GM18517 (cell line): ENCODE measurements around the gene CBLL2.
"Not testable (repeated sequence)": the region's sequence is repeated elsewhere in the genome, so short reads cannot be mapped to it uniquely, and the experiment has no call there.

ENCODE experiments used
- ATAC-seq: cut with Tn5 transposase; IDR thresholded peaks from one replicate; pipeline ENCODE4 v1.9.1; 2021; ENCODE audit warnings: mild to moderate bottlenecking, moderate library complexity; ENCODE audit not compliant: unreplicated experiment

CBLL2 gene, protein sequence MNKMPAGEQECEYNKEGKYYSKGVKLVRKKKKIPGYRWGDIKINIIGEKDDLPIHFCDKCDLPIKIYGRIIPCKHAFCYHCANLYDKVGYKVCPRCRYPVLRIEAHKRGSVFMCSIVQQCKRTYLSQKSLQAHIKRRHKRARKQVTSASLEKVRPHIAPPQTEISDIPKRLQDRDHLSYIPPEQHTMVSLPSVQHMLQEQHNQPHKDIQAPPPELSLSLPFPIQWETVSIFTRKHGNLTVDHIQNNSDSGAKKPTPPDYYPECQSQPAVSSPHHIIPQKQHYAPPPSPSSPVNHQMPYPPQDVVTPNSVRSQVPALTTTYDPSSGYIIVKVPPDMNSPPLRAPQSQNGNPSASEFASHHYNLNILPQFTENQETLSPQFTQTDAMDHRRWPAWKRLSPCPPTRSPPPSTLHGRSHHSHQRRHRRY

DNA sequence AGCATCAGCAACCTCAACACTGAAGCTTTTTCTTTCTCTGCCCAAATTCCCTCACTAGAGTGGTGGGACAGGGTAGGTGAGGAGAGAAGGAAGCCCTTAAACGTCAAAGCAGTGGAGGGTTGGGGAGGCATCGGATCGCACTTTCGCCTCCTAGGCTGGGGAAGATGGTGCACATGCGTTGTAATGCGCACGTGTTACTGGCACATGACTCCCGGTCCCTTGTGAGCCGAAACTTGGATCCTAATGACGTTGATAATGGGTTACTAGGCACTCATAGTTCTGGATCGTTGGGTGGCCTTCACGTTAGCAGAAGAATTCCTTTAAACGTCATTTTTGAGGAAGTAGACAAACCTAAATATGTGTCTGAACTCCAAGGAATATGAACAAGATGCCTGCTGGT is at the start of gene CBLL2:
CBLL2 (plus strand) TSS at position 301 of the 400 bp plus-strand sequence; CDS start at position 380, 79 bp downstream.
- no peak for ATAC-seq

DNA sequence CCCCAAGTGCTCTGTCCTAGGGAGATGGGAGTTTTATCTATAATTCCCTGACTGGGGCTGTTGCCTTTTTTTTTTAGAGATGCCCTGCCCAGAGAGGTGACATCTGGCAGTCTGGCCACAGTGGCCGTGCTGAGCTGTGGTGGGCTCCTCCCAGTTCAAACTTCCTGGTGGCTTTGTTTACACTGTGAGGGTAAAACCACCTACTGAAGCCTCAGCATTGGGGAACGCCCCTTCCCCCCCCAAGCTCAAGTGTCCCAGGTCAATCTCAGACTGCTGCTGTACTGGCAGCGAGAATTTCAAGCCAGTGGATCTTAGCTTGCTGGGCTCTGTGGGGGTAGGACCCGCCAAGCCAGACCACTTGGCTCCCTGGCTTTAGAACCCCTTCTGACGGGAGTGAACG is 38.3 kb upstream of the CBLL2 start:
- no peak for ATAC-seq

DNA sequence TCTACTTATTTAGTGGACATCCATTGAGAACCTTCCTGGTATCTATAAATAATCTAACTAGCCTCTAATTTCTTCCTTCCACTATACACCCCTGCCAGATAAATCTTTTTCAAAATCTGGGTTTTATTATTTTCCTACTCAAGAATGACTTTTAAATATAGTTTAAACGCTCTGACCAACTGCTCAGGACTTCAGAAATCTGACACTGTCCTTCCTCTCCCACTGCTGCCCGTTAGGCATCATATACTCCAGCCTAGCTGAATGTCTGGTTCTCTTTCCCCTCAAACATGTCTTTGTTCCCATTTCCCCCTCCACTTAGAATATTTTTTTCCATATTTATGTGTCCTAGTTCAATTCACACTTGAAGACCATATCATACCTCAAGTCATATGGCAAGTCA is 35.2 kb upstream of the CBLL2 start:
- no peak for ATAC-seq

DNA sequence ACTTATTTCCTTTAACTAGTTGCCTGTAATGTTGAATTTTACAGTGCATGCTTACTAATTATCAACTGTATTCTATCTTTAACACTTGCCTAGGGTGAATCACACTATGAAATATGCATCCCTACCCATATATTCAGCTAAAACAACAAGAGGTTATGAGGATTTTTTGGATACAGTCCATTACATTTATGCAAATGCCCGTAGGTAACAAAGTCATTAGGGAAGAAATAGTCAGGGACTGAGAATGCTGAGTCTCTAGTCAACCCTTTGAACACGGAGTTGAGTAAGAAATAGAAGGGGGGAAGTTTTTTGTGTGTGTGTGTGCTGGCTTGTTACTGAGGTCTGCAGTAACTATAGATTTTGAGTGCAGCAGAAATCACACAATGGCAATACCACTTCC is 26.1 kb upstream of the CBLL2 start:
- no peak for ATAC-seq

DNA sequence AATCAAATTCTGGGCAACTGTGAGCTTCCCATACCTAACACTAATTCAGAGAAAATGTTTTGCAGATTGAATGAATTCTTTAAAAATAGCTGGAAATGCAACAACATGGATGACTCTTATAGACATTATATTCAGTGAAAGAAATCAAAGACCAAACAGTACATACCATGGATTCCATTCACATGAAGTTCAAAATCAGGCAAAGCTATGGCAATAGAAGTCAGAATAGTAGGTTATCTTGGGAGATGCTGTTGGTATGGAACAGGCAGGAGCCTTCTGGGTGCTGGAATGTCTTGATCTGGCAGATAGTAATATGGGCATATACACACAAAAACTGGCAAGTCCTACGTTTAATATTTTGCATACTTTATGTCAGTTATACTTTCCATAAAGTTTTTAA is 25.5 kb upstream of the CBLL2 start:
- no peak for ATAC-seq

DNA sequence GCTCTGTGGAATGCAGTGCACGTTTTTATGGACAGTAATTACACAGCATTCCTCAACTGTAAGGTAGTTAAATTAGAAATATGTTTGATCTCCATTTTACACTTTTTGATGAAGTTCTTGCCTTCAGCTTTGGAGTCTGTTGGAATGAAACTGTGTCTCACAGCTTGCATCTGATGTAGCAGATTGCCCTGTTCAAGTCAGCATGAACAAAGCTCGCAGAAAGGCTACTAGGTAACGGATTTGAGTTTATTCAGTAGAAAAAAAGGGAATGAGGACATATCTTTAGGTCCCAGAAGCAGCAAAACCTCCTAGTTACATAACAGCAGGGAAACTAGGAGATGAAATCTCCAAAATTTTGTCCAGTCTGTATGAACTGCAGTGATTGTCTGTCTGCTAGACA is 24.3 kb upstream of the CBLL2 start:
- no peak for ATAC-seq

DNA sequence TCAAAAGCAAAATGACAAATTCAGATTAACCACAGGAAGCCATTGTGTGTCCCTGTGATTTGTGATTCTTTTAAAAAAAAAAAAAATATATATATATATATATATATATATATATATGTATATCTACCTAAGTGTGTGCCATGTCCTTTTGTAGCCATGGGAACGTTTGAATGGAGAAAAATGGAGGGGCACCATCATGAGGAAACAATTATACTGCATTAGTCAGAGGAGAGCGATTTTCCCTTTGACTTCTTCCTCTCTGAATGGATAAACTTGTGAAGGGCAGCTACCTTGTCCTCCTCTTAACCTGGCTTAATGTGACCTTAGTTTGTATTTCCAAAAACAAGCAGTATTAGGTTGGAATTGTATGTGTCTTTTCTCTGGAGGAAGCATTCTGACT is 23.3 kb upstream of the CBLL2 start:
- ATAC-seq = no peak

DNA sequence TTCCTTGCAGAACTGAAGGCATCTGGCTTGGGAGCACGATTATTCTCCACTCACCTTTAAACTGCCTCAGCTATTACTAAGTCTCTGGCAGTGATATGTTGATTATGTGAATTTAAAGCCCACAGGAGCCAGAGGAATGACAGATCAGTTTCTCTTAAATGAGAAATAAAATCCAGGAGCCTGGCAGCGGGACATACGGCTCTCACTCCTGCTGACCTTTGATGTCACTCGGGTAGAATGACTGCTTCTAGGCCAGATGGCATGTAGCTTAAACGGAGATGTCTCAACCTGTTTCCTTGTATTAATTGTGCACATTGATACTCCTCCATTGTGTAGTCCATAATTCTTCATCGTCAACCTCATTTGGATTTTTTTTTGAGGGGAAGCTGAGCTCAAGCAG is 4.0 kb upstream of the CBLL2 start:
- ATAC-seq = no peak

DNA sequence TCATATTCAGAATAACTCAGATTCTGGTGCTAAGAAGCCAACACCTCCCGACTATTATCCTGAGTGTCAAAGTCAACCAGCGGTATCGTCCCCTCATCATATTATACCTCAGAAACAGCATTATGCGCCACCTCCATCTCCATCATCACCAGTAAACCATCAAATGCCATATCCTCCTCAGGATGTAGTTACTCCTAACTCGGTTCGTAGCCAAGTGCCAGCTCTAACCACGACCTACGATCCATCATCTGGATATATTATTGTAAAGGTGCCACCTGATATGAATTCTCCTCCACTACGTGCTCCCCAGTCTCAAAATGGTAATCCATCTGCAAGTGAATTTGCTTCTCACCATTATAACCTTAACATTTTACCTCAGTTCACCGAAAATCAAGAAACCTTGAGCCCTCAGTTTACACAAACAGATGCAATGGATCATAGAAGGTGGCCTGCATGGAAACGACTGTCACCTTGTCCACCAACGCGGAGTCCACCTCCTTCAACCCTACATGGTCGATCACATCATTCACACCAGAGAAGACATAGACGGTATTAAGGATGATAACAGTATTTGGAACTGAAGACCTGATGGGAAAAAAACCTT is 1.1 kb downstream of the CBLL2 start:
- ATAC-seq = no peak

DNA sequence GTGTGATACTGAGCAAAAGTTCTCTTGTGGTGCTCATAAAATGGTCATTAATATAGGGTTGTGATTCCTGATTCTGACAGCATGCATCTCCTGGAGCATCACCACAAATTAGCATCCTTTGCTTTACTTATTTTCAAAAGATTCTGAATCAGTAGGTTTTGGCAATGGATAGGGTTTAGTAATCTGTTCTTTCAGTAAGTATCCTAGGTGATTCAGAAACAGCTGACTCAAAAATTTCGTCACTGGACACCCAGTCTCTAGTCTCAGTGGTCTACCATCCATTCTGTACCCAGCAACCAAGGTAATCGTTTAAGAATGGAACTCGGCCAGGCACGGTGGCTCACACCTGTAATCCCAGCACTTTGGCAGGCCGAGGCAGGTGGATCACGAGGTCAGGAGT is 4.1 kb downstream of the CBLL2 start:
- ATAC-seq = no peak

DNA sequence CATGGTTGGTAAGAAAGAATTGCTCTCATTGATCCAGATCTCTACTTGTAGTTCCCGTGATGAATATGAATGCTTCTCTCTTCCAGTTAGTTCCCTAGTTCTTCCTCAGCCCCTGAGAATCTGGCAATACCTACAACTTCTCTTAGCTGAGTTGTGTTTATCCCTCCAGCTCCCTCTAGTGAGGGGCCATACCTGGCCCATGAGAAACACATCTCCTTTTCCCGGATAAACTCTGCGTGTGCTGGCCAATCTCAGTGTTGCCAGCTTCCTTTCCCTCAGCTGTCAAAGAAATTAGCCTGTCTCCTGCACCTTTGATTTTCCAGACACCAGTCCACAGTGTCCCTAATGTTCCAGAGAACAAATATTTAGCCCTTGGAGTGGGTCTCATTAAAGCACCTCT is 5.7 kb downstream of the CBLL2 start:
- no peak for ATAC-seq

DNA sequence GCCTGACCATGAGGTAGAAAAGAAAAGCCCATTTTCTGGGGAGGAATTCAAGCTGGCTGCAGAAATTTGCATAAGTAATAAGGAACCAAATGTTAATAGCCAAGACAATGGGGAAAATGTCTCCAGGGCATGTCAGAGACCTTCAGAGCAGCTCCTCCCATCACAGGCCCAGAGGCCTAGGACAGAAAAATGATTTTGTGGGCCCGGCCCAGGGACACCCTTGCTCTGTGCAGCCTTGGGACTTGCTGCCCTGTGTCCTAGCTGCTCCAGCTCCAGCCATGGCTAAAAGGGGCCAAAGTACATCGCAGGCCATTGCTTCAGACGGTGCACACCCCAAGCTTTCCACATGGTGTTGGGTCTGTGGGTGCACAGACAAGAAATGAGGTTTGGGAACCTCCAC is 16.5 kb downstream of the CBLL2 start:
- ATAC-seq = not testable (repeated sequence)

DNA sequence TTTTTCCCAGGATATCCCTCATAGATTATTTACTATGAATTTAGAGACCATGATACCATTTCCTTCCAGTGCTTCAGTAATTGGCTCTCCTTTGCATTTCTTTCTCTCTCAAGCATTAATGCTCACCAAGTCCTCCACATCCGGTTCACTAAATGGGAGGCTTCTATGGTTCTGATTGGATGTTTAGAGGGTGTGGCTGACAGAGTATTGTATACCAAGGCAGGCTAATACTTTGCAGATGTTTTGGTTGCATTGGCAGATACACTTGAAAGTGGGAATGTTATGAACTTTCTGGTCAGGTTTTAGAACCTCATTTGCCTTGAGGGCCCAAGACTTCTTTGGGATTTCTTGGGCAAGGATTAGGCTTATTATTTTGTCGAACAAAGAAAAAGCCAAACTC is 24.2 kb downstream of the CBLL2 start:
- ATAC-seq = no peak

DNA sequence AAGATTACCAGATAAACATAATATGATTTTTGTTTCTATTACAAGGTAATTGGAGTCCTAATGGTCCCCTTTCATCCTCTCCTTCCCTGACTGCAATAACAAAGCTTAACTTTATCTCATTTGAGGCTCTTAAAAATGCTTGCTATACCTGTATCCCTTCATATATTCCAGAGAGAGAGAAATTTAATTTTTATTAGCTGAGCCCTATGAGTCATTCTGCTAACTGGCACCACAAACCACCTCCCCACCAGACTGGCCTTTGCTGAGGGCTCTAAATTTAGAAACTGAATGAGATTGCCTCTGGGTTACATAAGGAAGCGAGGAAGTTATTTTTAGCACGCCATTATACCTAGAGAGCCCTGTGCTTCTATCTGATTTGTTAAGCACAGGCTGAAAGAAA is 27.4 kb downstream of the CBLL2 start:
- peak; percentile 76 for ATAC-seq

DNA sequence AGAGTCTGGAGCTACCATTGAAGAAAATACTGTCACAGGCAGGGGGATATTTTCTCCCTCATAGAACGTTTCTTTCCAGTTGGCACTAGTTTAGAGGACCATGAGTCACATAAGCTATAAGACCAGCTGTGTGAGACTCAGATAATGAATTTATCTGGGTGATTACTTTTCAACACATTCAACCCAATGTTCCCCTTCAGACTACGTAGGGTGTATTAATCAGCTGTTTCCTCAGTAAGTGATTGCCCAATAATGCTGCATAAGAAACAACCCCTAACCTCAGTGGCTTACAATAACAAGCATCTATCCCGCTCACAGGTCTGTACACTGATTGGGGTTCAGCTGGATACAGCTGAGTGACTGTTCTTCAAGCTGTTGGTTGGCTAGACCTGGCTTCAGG is 38.1 kb downstream of the CBLL2 start:
- ATAC-seq = no peak

DNA sequence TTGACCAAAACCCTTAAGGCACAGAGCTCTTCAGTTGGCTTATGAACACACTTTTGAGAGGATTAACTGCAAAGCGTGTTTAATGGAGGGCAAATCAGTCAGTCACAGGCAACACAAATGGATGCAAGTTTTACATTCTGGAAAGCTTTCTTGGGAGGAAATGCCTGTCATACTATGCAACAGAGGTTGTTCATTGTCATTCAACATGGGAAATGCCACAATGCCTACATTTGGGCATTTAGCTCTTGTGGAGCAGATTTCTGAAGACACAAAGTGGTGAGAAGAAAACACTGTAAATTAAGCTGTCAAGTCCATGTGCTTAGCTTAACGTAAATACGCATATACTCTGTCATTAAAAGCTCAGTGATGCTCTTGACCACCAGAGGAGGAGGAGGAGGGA is 41.1 kb downstream of the CBLL2 start:
- ATAC-seq = no peak

DNA sequence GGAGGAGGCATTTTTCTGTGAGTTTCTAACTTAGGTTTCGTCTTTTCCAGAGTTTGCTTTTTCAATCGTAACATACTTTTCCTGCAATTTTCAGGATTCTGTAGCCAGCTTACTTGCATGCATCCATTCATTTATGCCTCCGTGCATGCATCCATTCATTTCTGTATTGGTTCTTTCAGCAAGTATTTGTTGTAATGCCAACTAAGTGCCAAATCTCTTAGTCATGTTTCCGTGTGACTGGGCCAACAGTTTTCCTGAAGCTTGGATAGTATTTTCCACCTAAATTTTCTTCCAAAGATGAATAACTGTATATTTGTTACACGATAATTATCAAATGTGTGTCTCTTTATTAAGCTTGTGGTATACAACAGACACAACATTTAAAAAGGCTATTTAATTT is 41.5 kb downstream of the CBLL2 start:
- no peak for ATAC-seq

DNA sequence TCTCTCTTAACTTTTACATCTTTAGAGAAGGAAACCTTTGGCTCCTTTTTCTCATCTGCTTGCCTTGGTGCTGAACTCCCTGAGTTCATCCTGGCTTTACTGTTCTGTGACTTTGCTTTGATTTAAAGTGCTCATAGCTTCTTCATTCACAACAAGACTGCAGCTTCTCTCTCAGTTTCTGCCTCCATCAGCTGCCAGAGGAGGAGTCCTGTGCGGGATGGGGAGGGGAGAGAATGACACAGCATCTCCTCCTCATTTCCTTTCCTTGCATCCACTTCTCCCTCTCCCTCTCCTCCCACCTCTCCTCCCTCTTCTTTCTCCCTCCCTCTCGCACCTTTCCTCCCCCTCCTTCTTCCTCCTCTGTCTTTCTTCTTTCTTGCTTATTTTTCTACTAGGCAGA is 42.0 kb downstream of the CBLL2 start:
- ATAC-seq = no peak

DNA sequence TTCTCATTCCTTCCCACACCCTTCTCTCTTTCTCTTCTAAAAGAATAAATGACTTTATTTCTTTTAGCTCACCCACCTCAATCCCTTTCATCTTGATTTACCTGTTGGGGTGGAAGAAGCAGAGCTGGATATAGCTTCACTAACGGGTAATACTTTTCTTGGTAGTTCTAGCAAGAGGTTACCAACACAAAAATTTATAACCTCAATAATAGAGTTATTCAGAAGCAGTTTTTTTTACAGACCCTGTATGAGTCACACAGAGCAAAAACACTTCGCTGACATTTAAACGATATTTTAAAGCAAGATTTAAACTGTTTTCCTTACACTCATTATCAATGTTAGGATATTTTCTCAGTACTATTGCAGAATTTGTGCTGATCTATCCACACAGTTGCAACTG is 42.4 kb downstream of the CBLL2 start:
- ATAC-seq = no peak

DNA sequence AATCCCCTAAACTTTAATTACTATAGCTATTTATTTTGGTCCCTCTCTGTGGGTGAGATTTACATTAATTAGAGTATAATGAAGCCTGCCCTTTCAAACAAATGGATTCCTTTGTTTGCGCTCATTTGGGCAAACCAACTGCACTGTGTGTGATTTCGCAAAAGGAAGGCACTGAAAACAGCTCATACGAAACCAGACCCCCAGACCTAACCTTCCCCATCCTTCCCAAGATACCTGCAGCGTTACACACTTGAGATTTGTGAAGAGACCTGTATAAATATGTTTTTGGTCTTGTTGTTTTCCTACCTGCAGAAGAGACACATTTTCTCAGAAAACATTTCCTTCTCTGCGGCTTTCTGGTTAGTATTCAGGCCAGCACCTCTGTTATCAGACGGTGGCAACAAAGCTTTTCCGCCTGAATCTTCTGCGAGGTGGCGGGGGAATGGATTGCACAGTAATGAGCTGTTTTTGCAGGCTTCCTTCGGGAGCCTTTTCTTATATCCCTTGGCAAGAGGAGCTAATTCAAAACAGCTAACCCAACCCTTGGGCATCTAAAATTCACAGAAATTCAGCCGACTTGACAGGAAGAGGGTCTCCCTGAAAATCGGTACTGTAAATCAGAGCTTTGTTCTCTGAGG is 47.6 kb downstream of the CBLL2 start:
- ATAC-seq = no peak

DNA sequence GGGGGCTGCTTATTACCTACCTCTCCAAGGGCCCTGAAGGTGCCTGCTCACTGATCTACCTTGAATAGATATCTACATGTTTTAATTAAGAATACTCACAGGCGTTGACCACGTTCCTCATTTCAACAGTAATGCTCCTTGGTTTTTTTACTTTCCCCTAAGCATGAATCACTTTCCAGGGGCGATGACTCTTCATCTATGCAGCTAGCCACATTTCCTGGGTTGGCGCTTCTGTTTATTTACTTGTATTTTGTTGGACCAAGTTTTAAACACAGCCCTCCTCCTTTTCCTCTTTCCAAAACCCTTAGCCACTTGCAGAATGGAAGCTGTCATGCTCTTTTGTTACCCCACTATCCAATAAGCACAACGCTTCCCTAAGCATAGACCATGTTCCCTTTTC is 50.8 kb downstream of the CBLL2 start:
- ATAC-seq = no peak
